GM15510 (cell line): ENCODE measurements around the gene OMP.

ENCODE experiments used
- POLR2A ChIP-seq: IDR thresholded peaks from 3 replicates; pipeline ENCODE4 v1.6.1; 2011; ENCODE audit warnings: borderline replicate concordance; ENCODE audit not compliant: insufficient read length; ENCODE audit errors: extremely low read depth

Gene OMP

GRCh38 chr11:77106321-77106720 is 3.7 kb downstream of the OMP start:
- TF ChIP-seq POLR2A: no peak

- TF ChIP-seq POLR2A: no peak
Observed at GRCh38 chr11:77106759-77107158, 4.1 kb downstream of the OMP start.

GRCh38 chr11:77107950-77108349 is 5.3 kb downstream of the OMP start:
- TF ChIP-seq POLR2A: no peak

GRCh38 chr11:77108436-77108835 is 5.8 kb downstream of the OMP start:
- TF ChIP-seq POLR2A: no peak

- TF ChIP-seq POLR2A: no peak
Observed at GRCh38 chr11:77109236-77110019, 6.8 kb downstream of the OMP start.

GRCh38 chr11:77110836-77111235 is 8.2 kb downstream of the OMP start:
- no peak for TF ChIP-seq POLR2A

- no peak for TF ChIP-seq POLR2A
Observed at GRCh38 chr11:77111277-77111676, 8.6 kb downstream of the OMP start.

- TF ChIP-seq POLR2A: no peak
Observed at GRCh38 chr11:77111946-77112345, 9.3 kb downstream of the OMP start.

- no peak for TF ChIP-seq POLR2A
Observed at GRCh38 chr11:77112641-77113381, 10.2 kb downstream of the OMP start.

- TF ChIP-seq POLR2A: no peak
Observed at GRCh38 chr11:77113382-77114088, 10.9 kb downstream of the OMP start.

GRCh38 chr11:77114089-77114463 is 11.4 kb downstream of the OMP start:
- TF ChIP-seq POLR2A: no peak

- no peak for TF ChIP-seq POLR2A
Observed at GRCh38 chr11:77115181-77115611, 12.6 kb downstream of the OMP start.

- TF ChIP-seq POLR2A: no peak
Observed at GRCh38 chr11:77115956-77116355, 13.3 kb downstream of the OMP start.

GRCh38 chr11:77117492-77117891 is 14.9 kb downstream of the OMP start:
- TF ChIP-seq POLR2A: no peak

GRCh38 chr11:77118086-77118485 is 15.4 kb downstream of the OMP start:
- no peak for TF ChIP-seq POLR2A
